GM18526 (cell line): ENCODE data around the gene HMG20A.

Source experiments
- POLR2A ChIP-seq: IDR thresholded peaks from 3 replicates; pipeline ENCODE4 v1.6.1; 2011; ENCODE audit not compliant: insufficient read length; ENCODE audit errors: extremely low read depth

Gene HMG20A

DNA sequence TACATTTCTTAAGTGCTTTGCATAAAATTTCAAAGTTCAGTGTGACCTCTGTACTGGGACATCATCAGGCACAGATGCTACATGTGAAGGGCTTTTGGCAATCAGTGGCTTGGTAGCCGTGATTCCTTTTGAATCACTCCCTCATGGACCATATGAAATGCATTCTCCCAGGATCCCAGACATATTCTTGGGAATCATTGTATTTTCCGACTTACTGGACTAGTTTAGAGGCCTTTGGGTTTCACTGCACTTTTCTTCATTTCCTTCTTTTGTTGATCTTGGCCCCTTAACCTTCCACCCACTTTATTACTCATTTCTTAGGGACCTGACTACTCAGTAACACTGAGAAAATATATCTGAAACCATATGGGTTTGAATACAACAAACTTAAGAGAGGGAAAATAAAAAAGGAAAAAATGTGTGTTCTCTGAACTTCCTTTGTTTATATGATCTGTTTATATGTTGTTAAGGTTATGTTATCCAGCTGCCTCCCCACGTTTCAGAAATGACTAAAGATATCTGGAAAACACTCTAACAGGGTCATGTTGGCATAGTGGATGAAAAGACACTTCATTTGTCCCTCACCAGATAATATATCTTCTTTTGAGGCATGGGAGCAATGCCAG is 35.1 kb downstream of the HMG20A start:
- no peak for TF ChIP-seq POLR2A

- no peak for TF ChIP-seq POLR2A
Observed at GRCh38 chr15:77456746-77457145, 36.1 kb downstream of the HMG20A start.

DNA sequence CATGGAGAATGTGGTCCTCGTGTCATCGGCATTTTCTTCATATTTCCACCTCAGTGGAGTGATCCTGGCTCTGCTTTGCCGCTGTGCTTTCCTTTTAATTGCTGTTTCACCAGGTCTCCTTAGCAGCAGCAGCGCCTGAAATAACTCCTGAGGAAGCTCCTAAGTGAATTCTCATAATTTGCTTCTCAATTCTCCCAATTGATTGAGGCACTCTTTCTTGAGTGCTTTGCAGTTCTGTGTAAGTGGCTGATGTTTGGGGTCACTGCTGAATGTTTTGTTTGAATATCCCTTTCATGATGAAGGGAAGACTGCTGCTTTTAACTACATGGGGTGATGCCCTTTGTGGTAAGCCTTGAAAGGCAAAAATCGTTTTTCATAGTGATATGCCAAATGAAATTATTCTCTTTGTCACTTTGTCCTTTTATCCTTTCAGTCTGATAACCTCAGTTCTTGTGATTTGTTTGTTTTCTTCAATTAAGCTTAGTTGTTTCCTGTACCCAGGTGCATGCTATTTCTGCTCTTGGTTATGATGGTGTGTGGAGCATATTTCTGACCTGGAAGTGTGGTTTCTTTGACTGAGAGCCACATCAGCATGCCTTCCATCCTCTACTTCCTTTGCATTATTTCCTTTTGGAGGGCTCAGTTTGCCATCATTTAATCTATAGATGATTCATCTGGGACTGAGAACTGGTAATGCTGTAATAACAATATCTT is 36.7 kb downstream of the HMG20A start:
- TF ChIP-seq POLR2A, result no peak

GRCh38 chr15:77457905-77458265 is 37.2 kb downstream of the HMG20A start:
- no peak for TF ChIP-seq POLR2A

DNA sequence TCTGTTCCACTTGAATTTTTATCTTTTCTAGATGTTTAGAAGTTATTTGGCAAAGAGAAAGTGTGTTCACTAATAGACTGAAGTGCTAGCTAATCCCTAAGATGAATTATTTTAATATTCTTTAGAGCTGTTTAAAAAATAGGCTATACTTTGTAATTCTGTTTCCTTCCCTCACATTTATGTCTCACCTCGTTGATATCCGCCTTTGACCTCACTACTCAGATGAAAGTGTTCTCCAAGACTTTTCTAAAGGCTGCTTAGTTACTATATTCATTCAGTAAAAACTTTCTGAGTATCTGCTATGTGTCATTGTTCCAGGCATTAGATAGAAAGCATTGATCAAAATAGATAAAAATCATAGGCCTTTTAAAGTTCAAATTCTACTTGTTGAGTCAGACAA is 38.3 kb downstream of the HMG20A start:
- no peak for TF ChIP-seq POLR2A

- TF ChIP-seq POLR2A, result no peak
Observed at GRCh38 chr15:77461486-77461885, 40.8 kb downstream of the HMG20A start.

DNA sequence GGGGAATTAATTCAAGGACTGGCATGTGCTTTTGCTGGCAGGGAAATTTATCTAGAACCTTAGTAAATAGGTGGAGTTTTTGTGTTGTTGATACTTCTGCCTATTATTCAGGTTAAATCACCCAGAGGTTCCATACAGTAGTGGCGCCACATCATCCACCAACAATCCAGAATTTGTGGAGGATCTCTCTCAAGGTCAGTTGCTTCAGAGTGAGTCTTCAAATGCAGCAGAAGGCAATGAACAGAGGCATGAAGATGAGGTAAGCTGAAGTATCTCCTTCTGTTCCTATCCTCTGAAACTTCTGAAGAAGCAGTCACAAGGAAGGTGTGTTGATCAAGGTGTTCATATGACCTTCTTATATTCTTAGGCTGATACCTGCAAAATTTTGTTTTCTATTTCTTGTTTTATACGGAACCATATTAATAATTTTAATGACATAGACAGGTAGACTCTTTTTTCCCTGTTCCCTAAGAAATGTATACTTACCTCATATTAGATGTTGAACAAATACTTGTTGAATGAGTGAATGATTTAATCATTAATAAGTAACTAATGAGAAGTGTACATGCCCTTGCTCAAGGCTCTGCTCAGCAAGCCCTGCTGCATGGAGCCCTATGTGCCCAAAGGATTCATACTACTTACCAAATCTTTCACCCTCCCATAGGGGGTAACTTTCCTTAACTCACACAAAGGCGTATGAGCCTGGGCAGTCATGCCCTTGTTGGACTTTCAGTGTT is 43.6 kb downstream of the HMG20A start:
- no peak for TF ChIP-seq POLR2A

DNA sequence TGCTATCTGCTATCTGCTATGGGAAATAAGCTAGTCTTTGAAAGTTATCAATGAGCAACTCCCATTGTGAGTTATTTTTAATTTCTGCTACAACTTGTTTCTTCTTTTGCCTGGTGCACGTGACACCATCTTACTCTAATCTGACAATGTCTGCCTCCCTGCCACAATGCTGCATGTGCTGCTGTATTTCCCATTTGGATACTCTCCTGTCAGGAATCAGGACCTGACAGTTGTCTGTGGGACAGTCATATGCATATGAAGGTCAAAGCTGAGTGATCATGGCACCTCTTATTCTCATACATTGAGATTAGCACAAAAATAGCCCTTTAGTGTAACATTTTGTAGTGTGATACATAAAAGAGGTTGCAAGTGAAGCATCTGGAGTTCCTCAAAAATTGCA is 45.8 kb downstream of the HMG20A start:
- no peak for TF ChIP-seq POLR2A

DNA sequence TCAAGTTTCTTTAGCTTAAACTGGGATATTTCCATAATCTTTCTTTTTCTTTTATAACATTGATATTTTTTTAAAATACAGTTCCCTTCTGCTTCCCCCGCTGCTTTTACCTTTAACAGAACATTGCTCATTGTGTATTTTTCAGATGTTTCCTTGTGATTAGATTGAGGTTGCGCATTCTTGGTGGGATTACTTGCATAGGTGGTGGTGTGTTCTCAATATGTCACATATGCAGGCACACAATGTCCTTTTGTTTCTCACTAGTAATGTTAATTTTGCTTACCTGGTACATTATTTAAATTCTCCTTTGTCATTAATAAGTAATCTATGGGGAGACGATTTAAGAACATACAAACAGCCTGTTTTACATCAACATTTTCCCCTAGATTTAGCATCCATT is 48.2 kb downstream of the HMG20A start:
- TF ChIP-seq POLR2A, result no peak

DNA sequence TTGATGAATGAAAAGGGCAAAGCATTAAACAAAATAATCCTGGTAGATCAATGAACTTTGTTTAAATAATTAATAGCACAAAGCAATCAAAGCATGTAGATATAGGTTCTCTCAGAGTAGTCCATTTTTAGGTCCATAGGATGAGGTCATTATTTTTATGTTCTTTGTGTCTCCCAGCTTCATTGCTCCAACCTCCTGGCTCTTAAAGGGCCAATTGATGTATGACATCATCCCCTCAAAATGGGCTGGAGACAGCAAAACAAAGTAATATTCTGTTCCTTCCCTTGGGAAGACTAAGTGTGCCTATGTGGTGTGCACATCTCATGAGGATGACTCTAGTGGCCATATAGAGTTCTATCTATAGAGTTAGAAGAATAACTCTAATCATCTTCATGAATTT is 49.5 kb downstream of the HMG20A start:
- no peak for TF ChIP-seq POLR2A

DNA sequence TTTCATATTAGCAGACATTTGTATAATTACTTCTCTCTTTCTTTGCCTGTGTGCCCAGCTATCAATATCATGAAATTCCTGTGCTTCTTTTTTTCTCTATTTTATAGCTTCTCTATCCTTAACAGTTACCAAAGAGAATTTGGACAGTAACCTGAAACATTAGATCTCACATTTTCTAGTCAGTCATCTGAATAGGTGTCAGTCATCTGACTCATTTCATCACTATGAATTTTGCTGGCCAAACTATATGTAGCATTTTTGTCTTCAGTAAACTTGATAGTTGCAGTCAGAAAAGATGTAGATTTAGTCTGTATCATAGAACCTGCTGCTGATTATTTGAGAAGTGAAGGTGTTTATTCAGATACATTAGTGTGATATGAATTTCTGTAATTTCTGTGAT is 52.6 kb downstream of the HMG20A start:
- TF ChIP-seq POLR2A, result no peak

GRCh38 chr15:77474310-77474988 is 53.8 kb downstream of the HMG20A start:
- TF ChIP-seq POLR2A, result no peak

GRCh38 chr15:77475001-77475400 is 54.3 kb downstream of the HMG20A start:
- no peak for TF ChIP-seq POLR2A

DNA sequence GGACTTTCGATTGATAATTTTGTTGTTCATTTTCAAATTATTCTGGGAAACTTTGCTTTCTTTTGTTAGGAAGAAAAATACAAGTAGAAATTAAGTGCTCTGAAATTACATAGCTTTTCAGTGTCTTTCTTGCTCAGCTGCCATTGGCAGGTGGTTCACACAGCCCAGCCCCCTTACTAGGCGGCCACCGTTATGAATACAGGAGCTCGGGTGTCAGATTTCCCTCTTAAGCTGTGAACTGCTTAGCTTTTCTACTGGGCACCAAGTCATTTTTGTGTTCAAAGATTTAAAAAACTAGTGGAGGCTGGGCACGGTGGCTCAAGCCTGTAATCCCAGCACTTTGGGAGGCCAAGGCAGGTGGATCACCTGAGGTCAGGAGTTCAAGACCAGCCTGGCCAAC is 55.2 kb downstream of the HMG20A start:
- no peak for TF ChIP-seq POLR2A

DNA sequence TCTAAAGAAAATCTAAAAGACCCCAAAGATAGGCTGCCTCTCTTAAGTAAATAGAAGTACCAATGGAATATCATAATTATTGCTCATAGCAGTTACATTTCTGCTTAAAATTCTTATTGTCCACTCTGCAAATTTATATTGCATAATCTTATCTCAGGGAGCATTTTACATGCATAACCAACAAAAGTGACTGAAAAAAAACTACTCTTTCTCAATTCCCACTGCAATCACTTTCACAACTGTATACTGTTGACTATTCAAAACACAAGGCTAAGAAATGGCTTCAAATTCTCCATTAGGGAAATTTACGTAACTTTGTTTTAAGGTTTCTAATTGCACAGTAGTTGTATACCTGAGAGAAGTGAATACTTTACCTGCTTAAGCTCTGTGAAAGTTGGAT is 56.3 kb downstream of the HMG20A start:
- TF ChIP-seq POLR2A, result no peak

DNA sequence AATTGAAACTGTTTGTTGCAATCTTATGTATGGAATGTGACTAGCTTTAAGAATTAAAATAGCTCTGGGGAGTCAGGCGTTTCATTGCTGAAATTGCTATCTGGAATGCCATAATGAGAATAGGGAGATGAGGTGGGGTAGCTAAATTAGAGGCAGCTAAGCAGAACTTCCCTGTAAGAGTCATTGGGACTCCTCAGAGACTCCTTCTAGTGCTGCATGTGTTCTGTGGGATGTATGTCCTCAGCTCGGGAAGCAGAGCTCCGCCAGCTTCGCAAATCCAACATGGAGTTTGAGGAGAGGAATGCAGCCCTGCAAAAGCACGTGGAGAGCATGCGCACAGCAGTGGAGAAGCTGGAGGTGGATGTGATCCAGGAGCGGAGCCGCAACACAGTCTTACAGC is 57.4 kb downstream of the HMG20A start:
- no peak for TF ChIP-seq POLR2A

DNA sequence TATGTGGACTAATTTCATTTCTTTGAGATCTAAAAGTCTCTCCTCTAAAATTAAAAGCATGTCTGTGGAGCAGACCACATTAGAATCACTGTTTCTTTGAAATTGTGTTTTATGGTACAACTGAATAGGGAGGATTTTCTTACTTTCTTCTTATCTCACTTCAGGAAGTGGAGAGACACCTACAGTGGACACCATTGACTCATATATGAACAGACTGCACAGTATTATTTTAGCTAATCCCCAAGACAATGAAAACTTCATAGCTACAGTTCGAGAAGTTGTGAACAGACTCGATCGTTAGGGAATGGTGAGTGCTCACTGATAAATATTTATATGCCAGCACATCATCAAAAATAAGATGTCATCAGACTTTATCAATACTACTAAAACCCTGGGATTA is 58.3 kb downstream of the HMG20A start:
- TF ChIP-seq POLR2A, result no peak
